B cell (primary cell): ENCODE data around the gene TKTL1.

Experiments
- EZH2 ChIP-seq: IDR thresholded peaks from 2 replicates; pipeline ENCODE4 v1.6.1; 2012; ENCODE audit warnings: borderline replicate concordance, low read depth, mild to moderate bottlenecking, moderate library complexity, low read length; ENCODE audit not compliant: insufficient read depth, poor library complexity, severe bottlenecking
- TF ChIP-seq, protein P1 (sequence below): fragments of 200-600 bp; IDR thresholded peaks from one replicate; pipeline ENCODE4 v1.8.0; 2022; ENCODE audit warnings: antibody characterized with exemption, mild to moderate bottlenecking

DNA sequence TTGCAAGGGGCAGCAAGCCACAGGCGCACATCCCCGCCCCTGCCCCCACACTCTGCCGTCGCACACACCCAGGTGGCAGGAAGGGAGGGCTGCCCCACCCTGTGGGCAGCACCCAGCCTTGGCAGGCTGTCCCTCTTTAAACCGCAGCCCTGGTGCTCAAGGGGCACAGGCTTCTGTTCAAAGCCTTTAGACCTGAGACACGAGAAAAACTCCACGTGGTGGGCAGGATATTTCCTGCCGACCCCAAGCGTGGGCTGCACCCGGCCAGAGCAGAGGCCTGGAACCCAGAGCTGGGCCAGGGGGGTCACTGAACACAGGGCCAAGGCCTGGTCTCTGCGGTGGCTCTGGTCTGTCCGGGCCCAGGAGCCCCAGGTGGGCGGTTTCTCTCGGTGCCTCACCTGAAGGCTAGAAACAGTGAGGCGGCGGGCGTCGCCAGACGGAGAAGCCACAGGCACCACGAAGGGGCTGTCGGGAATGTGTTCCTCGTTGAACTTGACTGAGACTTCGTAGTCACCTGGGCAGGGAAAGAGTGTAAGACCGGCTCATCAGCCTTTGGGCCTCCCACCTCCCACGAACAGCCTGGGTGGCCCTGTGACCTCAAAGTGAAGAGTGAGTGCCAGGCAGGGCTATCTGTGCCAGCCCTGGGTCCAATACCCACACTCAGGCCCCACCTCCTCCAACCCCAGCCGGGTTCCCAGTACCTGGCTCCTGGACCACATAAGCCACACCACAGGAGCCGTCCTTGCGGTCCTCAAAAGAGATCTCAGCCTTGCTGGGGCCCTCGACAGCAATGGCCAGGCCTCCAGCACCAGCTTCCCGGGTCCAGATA lies 55.8 kb downstream of the TKTL1 start:
- TF ChIP-seq, protein P1, sequence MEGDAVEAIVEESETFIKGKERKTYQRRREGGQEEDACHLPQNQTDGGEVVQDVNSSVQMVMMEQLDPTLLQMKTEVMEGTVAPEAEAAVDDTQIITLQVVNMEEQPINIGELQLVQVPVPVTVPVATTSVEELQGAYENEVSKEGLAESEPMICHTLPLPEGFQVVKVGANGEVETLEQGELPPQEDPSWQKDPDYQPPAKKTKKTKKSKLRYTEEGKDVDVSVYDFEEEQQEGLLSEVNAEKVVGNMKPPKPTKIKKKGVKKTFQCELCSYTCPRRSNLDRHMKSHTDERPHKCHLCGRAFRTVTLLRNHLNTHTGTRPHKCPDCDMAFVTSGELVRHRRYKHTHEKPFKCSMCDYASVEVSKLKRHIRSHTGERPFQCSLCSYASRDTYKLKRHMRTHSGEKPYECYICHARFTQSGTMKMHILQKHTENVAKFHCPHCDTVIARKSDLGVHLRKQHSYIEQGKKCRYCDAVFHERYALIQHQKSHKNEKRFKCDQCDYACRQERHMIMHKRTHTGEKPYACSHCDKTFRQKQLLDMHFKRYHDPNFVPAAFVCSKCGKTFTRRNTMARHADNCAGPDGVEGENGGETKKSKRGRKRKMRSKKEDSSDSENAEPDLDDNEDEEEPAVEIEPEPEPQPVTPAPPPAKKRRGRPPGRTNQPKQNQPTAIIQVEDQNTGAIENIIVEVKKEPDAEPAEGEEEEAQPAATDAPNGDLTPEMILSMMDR: no peak
- TF ChIP-seq EZH2: no peak
